Neural cell (in vitro differentiated cells): Measurements from ENCODE around the gene STK32B.

Source experiments
- EP300 ChIP-seq: fragments of 450-650 bp; conservative IDR thresholded peaks from 2 replicates; pipeline ENCODE4 v1.6.1; 2014; ENCODE audit warnings: antibody characterized with exemption, mild to moderate bottlenecking, moderate library complexity; ENCODE audit not compliant: poor library complexity, severe bottlenecking
- POLR2AphosphoS5 ChIP-seq: IDR thresholded peaks from 2 replicates; pipeline ENCODE4 v1.6.1; 2012
- RAD21 ChIP-seq: fragments of 450-650 bp; conservative IDR thresholded peaks from 2 replicates; pipeline ENCODE4 v1.6.1; 2014; ENCODE audit warnings: antibody characterized with exemption, mild to moderate bottlenecking, moderate library complexity
- TF ChIP-seq, protein P1 (sequence below): fragments of 450-650 bp; IDR thresholded peaks from 2 replicates; pipeline ENCODE4 v1.5.1; 2014; ENCODE audit warnings: antibody characterized with exemption, mild to moderate bottlenecking, moderate library complexity; ENCODE audit not compliant: poor library complexity, severe bottlenecking

DNA sequence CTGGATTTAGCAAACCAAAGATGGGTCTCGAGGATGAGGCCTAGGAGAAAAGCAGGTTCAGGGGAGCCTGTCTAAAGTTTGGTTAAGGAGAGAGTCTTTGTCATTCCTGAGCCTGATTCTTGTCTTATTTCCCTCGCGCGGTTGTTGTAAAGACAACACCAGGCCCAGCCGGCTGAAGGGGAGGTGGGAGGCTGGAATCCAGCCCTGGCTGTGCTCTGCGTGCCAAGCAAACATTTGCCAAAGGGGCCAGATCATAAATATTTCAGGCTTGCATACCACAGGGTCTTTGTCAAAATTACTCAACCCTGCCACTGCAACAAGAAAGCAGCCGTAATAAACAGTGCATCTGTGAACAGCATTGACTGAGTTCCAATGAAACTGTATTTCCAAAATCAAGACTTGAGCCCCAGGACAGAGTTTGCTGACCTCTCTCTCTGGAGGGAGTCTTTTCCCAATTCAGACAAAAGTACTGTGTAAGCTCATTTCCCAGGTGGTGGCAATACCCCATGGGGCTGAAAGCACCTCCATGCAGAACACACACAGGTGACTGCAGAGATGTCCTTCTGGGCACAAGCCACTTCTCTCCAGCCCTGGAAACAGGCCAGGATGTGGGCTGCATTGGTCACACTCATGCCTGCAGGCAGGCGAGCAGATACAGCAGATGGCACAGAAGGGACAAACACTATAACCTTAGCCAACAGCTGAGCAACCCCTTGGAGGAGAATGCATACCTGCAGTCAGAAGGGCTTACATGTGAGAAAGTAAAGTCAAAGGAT, 320.3 kb downstream of the STK32B start:
- no peak for TF ChIP-seq EP300
- TF ChIP-seq POLR2AphosphoS5: no peak
- TF ChIP-seq, protein P1, sequence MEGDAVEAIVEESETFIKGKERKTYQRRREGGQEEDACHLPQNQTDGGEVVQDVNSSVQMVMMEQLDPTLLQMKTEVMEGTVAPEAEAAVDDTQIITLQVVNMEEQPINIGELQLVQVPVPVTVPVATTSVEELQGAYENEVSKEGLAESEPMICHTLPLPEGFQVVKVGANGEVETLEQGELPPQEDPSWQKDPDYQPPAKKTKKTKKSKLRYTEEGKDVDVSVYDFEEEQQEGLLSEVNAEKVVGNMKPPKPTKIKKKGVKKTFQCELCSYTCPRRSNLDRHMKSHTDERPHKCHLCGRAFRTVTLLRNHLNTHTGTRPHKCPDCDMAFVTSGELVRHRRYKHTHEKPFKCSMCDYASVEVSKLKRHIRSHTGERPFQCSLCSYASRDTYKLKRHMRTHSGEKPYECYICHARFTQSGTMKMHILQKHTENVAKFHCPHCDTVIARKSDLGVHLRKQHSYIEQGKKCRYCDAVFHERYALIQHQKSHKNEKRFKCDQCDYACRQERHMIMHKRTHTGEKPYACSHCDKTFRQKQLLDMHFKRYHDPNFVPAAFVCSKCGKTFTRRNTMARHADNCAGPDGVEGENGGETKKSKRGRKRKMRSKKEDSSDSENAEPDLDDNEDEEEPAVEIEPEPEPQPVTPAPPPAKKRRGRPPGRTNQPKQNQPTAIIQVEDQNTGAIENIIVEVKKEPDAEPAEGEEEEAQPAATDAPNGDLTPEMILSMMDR: no peak
- no peak for TF ChIP-seq RAD21
